ENCODE results near the gene NEXN. TPM values are rescaled to one million over a fixed set of nuclear protein-coding genes. Genes with fewer than 3 reads are reported as not detected.

NEXN gene
- total and polyA plus RNA-seq, 2 of the 13 experiments (the other 11 are each of a cell fraction or from before 2014, with no cell fraction given): 0.07 to 0.97 TPM

GRCh38 chr1:77888781-77889642 is 588 bp downstream of the NEXN start (continued):
- TF ChIP-seq ZFP82 (CRISPR knock-in tag; IDR thresholded peaks at IDR 0.05; ENCODE audit: borderline replicate concordance) (no peak), TOPORS (CRISPR knock-in tag; IDR thresholded peaks at IDR 0.05) (0 out of 2 replicates have a peak, but pooled peaks have one; percentile 47), SIN3A (IDR thresholded peaks at IDR 0.05; ENCODE audit: borderline replicate concordance, low read depth, low read length) (no peak; the same call in 1 of the 2 replicates), NR1H2 (CRISPR knock-in tag; IDR thresholded peaks at IDR 0.05; ENCODE audit: borderline replicate concordance, low read depth) (no peak), ZNF234 (CRISPR knock-in tag; conservative IDR thresholded peaks at IDR 0.05) (no peak), DMAP1 (CRISPR knock-in tag; IDR thresholded peaks at IDR 0.05) (no peak), ZNF790 (CRISPR knock-in tag; IDR thresholded peaks at IDR 0.05; ENCODE audit: borderline replicate concordance) (no peak), HNRNPK (IDR thresholded peaks at IDR 0.05; ENCODE audit: low read depth, low read length, poor library complexity, severe bottlenecking) (peak; percentile 31), SMAD3 (CRISPR knock-in tag; IDR thresholded peaks at IDR 0.05) (no peak), ZBTB8A (CRISPR knock-in tag; IDR thresholded peaks at IDR 0.05; ENCODE audit: borderline replicate concordance, low read depth) (no peak), ZNF816 (CRISPR knock-in tag; IDR thresholded peaks at IDR 0.05; ENCODE audit: borderline replicate concordance) (no peak), FLYWCH1 (CRISPR knock-in tag; IDR thresholded peaks at IDR 0.05) (no peak), KMT2A (CRISPR knock-in tag; IDR thresholded peaks at IDR 0.05) (0 out of 2 replicates have a peak, but pooled peaks have one; percentile 40), NR2C2 (CRISPR knock-in tag; IDR thresholded peaks at IDR 0.05; ENCODE audit: borderline replicate concordance) (no peak), ZNF615 (CRISPR knock-in tag; IDR thresholded peaks at IDR 0.05; ENCODE audit: borderline replicate concordance) (no peak), DR1 (CRISPR knock-in tag; IDR thresholded peaks at IDR 0.05) (0 out of 2 replicates have a peak, but pooled peaks have one; percentile 12), ZNF530 (CRISPR knock-in tag; IDR thresholded peaks at IDR 0.05; ENCODE audit: low read depth) (no peak), ZNF382 (CRISPR knock-in tag; IDR thresholded peaks at IDR 0.05; ENCODE audit: borderline replicate concordance) (no peak), ZUFSP (CRISPR knock-in tag; IDR thresholded peaks at IDR 0.05; ENCODE audit: borderline replicate concordance) (no peak), ZNF264 (CRISPR knock-in tag; IDR thresholded peaks at IDR 0.05) (0 out of 2 replicates have a peak, but pooled peaks have one; percentile 36), MED1 (CRISPR knock-in tag; IDR thresholded peaks at IDR 0.05) (no peak), ZBTB4 (CRISPR knock-in tag; IDR thresholded peaks at IDR 0.05; ENCODE audit: borderline replicate concordance) (no peak), SRF (IDR thresholded peaks at IDR 0.05; ENCODE audit: low read depth, low read length) (no peak), SSRP1 (CRISPR knock-in tag; IDR thresholded peaks at IDR 0.05) (no peak), NCOA5 (CRISPR knock-in tag; IDR thresholded peaks at IDR 0.05) (no peak)

Data from HepG2 (cell line).